Articular chondrocyte of knee joint (primary cell): ENCODE measurements around the gene POTEM. TPM values are rescaled to one million over a fixed set of nuclear protein-coding genes. Genes with fewer than 3 reads are reported as not detected.

Experiments
- small RNA-seq: library from RNA; depleted of rRNA; stranded (forward); fragments of <200 nt; gene quantifications from one replicate; pipeline ENCODE3, GENCODE V24; 2012
- total RNA-seq: library from RNA; depleted of rRNA; stranded (reverse); fragments of >200 nt; gene quantifications from 2 replicates; pipeline ENCODE4 v1.2.3, GENCODE V29; 2012

The POTEM gene
- not detected in 2 replicates for total RNA-seq

DNA sequence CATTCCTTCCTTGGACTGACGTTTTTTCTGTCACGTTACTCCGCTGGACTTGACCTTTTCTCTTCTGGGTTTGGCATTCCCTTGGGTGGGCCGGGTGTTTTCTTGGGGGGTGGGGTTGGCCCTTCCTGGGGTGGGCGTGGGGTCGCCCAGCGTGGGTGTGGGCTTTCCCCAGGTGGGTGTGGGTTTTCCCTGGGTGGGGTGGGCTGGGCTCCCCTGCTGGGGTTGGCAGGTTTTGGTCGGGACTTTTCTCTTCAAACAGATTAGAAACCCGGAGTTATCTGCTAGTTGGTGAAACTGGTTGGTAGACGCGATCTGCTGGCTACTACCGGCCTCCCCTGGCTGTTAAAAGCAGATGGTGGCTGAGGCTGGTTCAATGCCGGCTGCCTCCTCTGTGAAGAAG lies at the start of gene POTEM:
POTEM (plus strand) TSS at position 301 of the 400 bp plus-strand sequence; CDS start at position 353, 52 bp downstream.

Small RNA genes within 50 kb of the gene (small RNA-seq; reads per million reads assigned to genes)
- gene RNU6-1239P: not detected
